Activated B cell treated with CpG ODN at 0.5 μM for 24 hours (primary cell): ENCODE data around the gene CDH10. TPM values are rescaled to one million over a fixed set of nuclear protein-coding genes. Genes with fewer than 3 reads are reported as not detected.

Experiments
- ATAC-seq: fragments of 200-7000 bp; cut with Tn5 transposase; one replicate; pipeline ENCODE4 v1.10.0; 2021; ENCODE audit warnings: low read depth, mild to moderate bottlenecking, moderate library complexity
- CTCF ChIA-PET: fragments of 350-600 bp; sonication (Branson Sonifier 250); formaldehyde crosslinking; loops from one replicate; lab custom pipeline; 2021; ENCODE audit warnings: antibody characterized with exemption; lab: Charles Lee
- POLR2A ChIA-PET: fragments of 350-600 bp; sonication (Branson Sonifier 250); formaldehyde crosslinking; loops from one replicate; lab custom pipeline; 2021; ENCODE audit warnings: antibody characterized with exemption; lab: Charles Lee
- DNase-seq: peaks from one replicate; pipeline ENCODE4 v3.0.0; 2022
- H3K27ac Mint-ChIP-seq: one replicate; pipeline ENCODE4 v1.8.0; 2020; ENCODE audit warnings: mixed read lengths
- H3K27me3 Mint-ChIP-seq: one replicate; pipeline ENCODE4 v1.8.0; 2021; ENCODE audit warnings: mixed read lengths
- H3K36me3 Mint-ChIP-seq: one replicate; pipeline ENCODE4 v1.8.0; 2021; ENCODE audit warnings: low read depth, mixed read lengths
- H3K4me1 Mint-ChIP-seq: one replicate; pipeline ENCODE4 v1.8.0; 2021; ENCODE audit warnings: mixed read lengths
- H3K4me3 Mint-ChIP-seq: one replicate; pipeline ENCODE4 v1.8.0; 2020; ENCODE audit warnings: mild to moderate bottlenecking, mixed read lengths
- H3K9me3 Mint-ChIP-seq: one replicate; pipeline ENCODE4 v1.8.0; 2020; ENCODE audit warnings: mixed read lengths
- CTCF ChIP-seq: fragments of 200-600 bp; IDR thresholded peaks from one replicate; pipeline ENCODE4 v1.8.0; 2022; ENCODE audit warnings: antibody characterized with exemption, mild to moderate bottlenecking
- intact Hi-C: fragments of 100-400 bp; cut with micrococcal nuclease; formaldehyde crosslinking; loops from one replicate; pipeline ENCODE4 v1.15.1; 2024
- total RNA-seq: library from RNA; stranded (reverse); gene quantifications from 2 replicates; pipeline ENCODE4 v1.2.3, GENCODE V29; 2022

The CDH10 gene
- total RNA-seq, 1 donor from 2014 or later = not detected

DNA sequence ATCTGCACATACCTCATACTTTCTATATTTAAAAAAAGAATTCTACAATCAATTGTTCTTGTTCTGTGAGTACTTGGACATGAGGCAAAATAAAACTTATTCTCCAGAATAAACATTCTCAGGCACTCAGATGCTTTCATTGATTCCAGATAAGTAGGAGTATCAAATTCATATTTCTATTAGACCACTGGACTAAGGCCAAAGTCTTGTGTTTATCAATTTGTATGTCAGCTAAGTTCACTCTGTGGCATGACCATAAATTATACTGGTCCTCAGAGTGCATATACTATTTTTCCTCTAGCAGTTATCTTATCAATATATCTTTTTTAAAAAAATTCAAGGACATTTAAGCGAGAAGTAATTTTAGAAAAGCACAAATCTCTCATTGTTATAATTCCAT lies 28.2 kb downstream of the CDH10 start:
- H3K36me3 Mint-ChIP-seq = no peaks in the 10 kb centered on the region
- H3K4me3 Mint-ChIP-seq = no peak overlapping the region
- no peak for TF ChIP-seq CTCF
- no peak for ATAC-seq
- CTCF ChIA-PET = no interaction called here
- H3K4me1 Mint-ChIP-seq = no peaks in the 10 kb centered on the region
- no peak overlapping the region for H3K27ac Mint-ChIP-seq
- no peaks in the 10 kb centered on the region for H3K9me3 Mint-ChIP-seq
- POLR2A ChIA-PET = no interaction called here
- intact Hi-C loops = no loop called here
- no peaks in the 10 kb centered on the region for H3K27me3 Mint-ChIP-seq
- DNase-seq = no peak

- ChIA-PET POLR2A (no interaction called here), CTCF (no interaction called here)
- TF ChIP-seq CTCF = no peak
Observed at GRCh38 chr5:24615159-24615558, 29.6 kb downstream of the CDH10 start.

GRCh38 chr5:24609706-24610105 lies 35.1 kb downstream of the CDH10 start:
- H3K27ac Mint-ChIP-seq = no peak overlapping the region
- no peak overlapping the region for H3K4me3 Mint-ChIP-seq
- no peak for ATAC-seq
- H3K9me3 Mint-ChIP-seq = peaks cover 3% of the 10 kb centered on the region
- intact Hi-C loops = no loop called here
- H3K36me3 Mint-ChIP-seq = no peaks in the 10 kb centered on the region
- TF ChIP-seq CTCF = no peak
- no peaks in the 10 kb centered on the region for H3K27me3 Mint-ChIP-seq
- no peaks in the 10 kb centered on the region for H3K4me1 Mint-ChIP-seq
- ChIA-PET CTCF (no interaction called here), POLR2A (no interaction called here)
- DNase-seq = no peak

More at GRCh38 chr5:24615159-24615558, 29.6 kb downstream of the CDH10 start:
- no peaks in the 10 kb centered on the region for H3K9me3 Mint-ChIP-seq
- H3K36me3 Mint-ChIP-seq = no peaks in the 10 kb centered on the region
- no peak overlapping the region for H3K4me3 Mint-ChIP-seq
- H3K27ac Mint-ChIP-seq = no peak overlapping the region
- no peaks in the 10 kb centered on the region for H3K4me1 Mint-ChIP-seq
- DNase-seq (no peak), ATAC-seq (no peak)
- intact Hi-C loops = no loop called here
- H3K27me3 Mint-ChIP-seq = no peaks in the 10 kb centered on the region

DNA sequence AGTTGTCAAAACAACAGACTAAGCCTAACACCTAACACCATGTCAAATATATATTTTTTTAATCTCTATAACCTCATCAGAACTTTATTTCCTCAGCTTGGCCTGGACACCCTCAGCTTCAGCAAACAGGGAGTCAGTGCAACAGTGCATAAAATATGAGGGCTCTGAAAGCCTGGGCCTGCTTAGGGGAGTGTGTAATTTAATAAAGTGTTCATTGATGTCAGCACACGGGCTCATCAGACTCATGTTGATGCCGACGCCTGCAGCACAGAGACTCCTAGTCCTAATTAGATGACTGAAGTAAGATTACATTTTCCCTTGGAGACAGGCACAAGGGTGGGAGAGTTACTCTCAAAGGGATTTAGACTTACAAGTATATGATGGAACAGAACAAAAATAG lies 37.8 kb downstream of the CDH10 start:
- H3K4me1 Mint-ChIP-seq = no peaks in the 10 kb centered on the region
- H3K4me3 Mint-ChIP-seq = no peak overlapping the region
- ChIA-PET CTCF (no interaction called here), POLR2A (no interaction called here)
- DNase-seq (no peak), ATAC-seq (no peak)
- H3K27ac Mint-ChIP-seq = no peak overlapping the region
- intact Hi-C loops = no loop called here
- H3K9me3 Mint-ChIP-seq = peaks cover 8% of the 10 kb centered on the region
- TF ChIP-seq CTCF = no peak
- no peaks in the 10 kb centered on the region for H3K36me3 Mint-ChIP-seq
- H3K27me3 Mint-ChIP-seq = no peaks in the 10 kb centered on the region

GRCh38 chr5:24602188-24602587 lies 42.6 kb downstream of the CDH10 start:
- intact Hi-C loops = no loop called here
- no peak for TF ChIP-seq CTCF
- no peaks in the 10 kb centered on the region for H3K4me1 Mint-ChIP-seq
- no peaks in the 10 kb centered on the region for H3K36me3 Mint-ChIP-seq
- no peak overlapping the region for H3K27ac Mint-ChIP-seq
- no peaks in the 10 kb centered on the region for H3K27me3 Mint-ChIP-seq
- DNase-seq (no peak), ATAC-seq (no peak)
- ChIA-PET CTCF (no interaction called here), POLR2A (no interaction called here)
- no peak overlapping the region for H3K4me3 Mint-ChIP-seq
- peaks cover 8% of the 10 kb centered on the region for H3K9me3 Mint-ChIP-seq
